ENCODE results near the gene SERPINA4. TPM values are rescaled to one million over a fixed set of nuclear protein-coding genes. Genes with fewer than 3 reads are reported as not detected.
"Not testable (repeated sequence)": the region's sequence is repeated elsewhere in the genome, so short reads cannot be mapped to it uniquely, and the experiment has no call there.

The SERPINA4 gene
- total RNA-seq, 3 donors from 2014 or later, result not detected

GRCh38 chr14:94571950-94572349 lies 10.7 kb downstream of the SERPINA4 start:
- Histone ChIP-seq H3K4me1 (ENCODE audit: low read depth) (no peaks in the 10 kb centered on the region), H3K36me3 (ENCODE audit: low read depth) (no peaks in the 10 kb centered on the region), H3K4me3 (no peak overlapping the region), H3K9me3 (no peaks in the 10 kb centered on the region)
- no peak for ATAC-seq
- no peak for DNase-seq
- no peak for TF ChIP-seq CTCF (IDR thresholded peaks at IDR 0.05)
- intact Hi-C loops (cut with DNase I, micrococcal nuclease), result no loop called here

GRCh38 chr14:94572637-94573303 lies 11.5 kb downstream of the SERPINA4 start:
- ATAC-seq (no peak), DNase-seq (no peak)
- no peaks in the 10 kb centered on the region for H3K9me3 ChIP-seq
- TF ChIP-seq CTCF (IDR thresholded peaks at IDR 0.05), result no peak
- H3K36me3 ChIP-seq (ENCODE audit: low read depth), result no peaks in the 10 kb centered on the region
- no peak overlapping the region for H3K4me3 ChIP-seq
- intact Hi-C loops (cut with DNase I, micrococcal nuclease), result no loop called here
- H3K4me1 ChIP-seq (ENCODE audit: low read depth), result no peaks in the 10 kb centered on the region

- Histone ChIP-seq H3K4me3 (no peak overlapping the region), H3K36me3 (ENCODE audit: low read depth) (no peaks in the 10 kb centered on the region), H3K9me3 (no peaks in the 10 kb centered on the region), H3K4me1 (ENCODE audit: low read depth) (no peaks in the 10 kb centered on the region)
- ATAC-seq, result no peak
- DNase-seq, result no peak
- no peak for TF ChIP-seq CTCF (IDR thresholded peaks at IDR 0.05)
- intact Hi-C loops (cut with DNase I, micrococcal nuclease), result no loop called here
These were observed 12.4 kb downstream of the SERPINA4 start for GRCh38 chr14:94573475-94574277.

GRCh38 chr14:94574336-94574735 lies 13.1 kb downstream of the SERPINA4 start:
- H3K36me3 ChIP-seq (ENCODE audit: low read depth), result no peaks in the 10 kb centered on the region
- no peak for TF ChIP-seq CTCF (IDR thresholded peaks at IDR 0.05)
- H3K9me3 ChIP-seq, result no peaks in the 10 kb centered on the region
- ATAC-seq, result no peak
- H3K4me1 ChIP-seq (ENCODE audit: low read depth), result no peaks in the 10 kb centered on the region
- intact Hi-C loops (cut with DNase I, micrococcal nuclease), result no loop called here
- no peak for DNase-seq
- no peak overlapping the region for H3K4me3 ChIP-seq

GRCh38 chr14:94575730-94576585 lies 14.7 kb downstream of the SERPINA4 start:
- no peak for TF ChIP-seq CTCF (IDR thresholded peaks at IDR 0.05)
- intact Hi-C loops (cut with DNase I, micrococcal nuclease), result no loop called here
- DNase-seq, result no peak
- Histone ChIP-seq H3K9me3 (no peaks in the 10 kb centered on the region), H3K36me3 (ENCODE audit: low read depth) (no peaks in the 10 kb centered on the region), H3K4me1 (ENCODE audit: low read depth) (no peaks in the 10 kb centered on the region), H3K4me3 (no peak overlapping the region)
- ATAC-seq, result no peak

- H3K4me3 ChIP-seq; H3K9me3 ChIP-seq; H3K36me3 ChIP-seq (ENCODE audit: low read depth); DNase-seq; ATAC-seq; H3K4me1 ChIP-seq (ENCODE audit: low read depth); intact Hi-C loops (cut with DNase I, micrococcal nuclease): not testable (repeated sequence)
These were observed 16.2 kb downstream of the SERPINA4 start for GRCh38 chr14:94577472-94577871.

Measured in mucosa of descending colon (tissue), 3 donors.